A549 (cell line): ENCODE data around the gene HECTD3.

Experiments used
- CTCF ChIP-seq: fragments of >200 bp; sonication (Bioruptor Twin); formaldehyde crosslinking; IDR thresholded peaks from 3 replicates; pipeline ENCODE4 v1.5.1; 2016
- E2F6 ChIP-seq: IDR thresholded peaks from 2 replicates; pipeline ENCODE4 v1.6.1; 2012; ENCODE audit warnings: low read depth, borderline replicate concordance
- ESRRA ChIP-seq: fragments of 150-350 bp; IDR thresholded peaks from 2 replicates; pipeline ENCODE4 v1.6.1; 2014; ENCODE audit warnings: mild to moderate bottlenecking, low read length, borderline replicate concordance
- HMGXB4 ChIP-seq: fragments of 250-450 bp; sonication (Bioruptor Pico); IDR thresholded peaks from 2 replicates; pipeline ENCODE4 v1.5.0; 2021; ENCODE audit warnings: mild to moderate bottlenecking, moderate library complexity, borderline replicate concordance
- MAZ ChIP-seq: fragments of 150-350 bp; IDR thresholded peaks from 2 replicates; pipeline ENCODE4 v1.6.1; 2014; ENCODE audit warnings: antibody characterized with exemption, low read depth, low read length, borderline replicate concordance
- RCOR1 ChIP-seq: fragments of 150-350 bp; IDR thresholded peaks from 2 replicates; pipeline ENCODE4 v1.6.1; 2014; ENCODE audit warnings: antibody characterized with exemption, low read length, low read depth
- SMC3 ChIP-seq: fragments of >200 bp; sonication (Bioruptor Twin); formaldehyde crosslinking; IDR thresholded peaks from 3 replicates; pipeline ENCODE4 v1.6.1; 2018; ENCODE audit warnings: inconsistent platforms
- USF2 ChIP-seq: fragments of 450-650 bp; IDR thresholded peaks from 2 replicates; pipeline ENCODE4 v1.6.1; 2014; ENCODE audit warnings: antibody characterized with exemption

GRCh38 chr1:45057542-45057941 lies 46.4 kb upstream of the HECTD3 start:
- TF ChIP-seq CTCF: no peak
- TF ChIP-seq MAZ: no peak
- TF ChIP-seq ESRRA: no peak
- no peak for TF ChIP-seq E2F6
- TF ChIP-seq USF2: no peak
- TF ChIP-seq RCOR1: no peak
- TF ChIP-seq SMC3: no peak
- no peak for TF ChIP-seq HMGXB4
